ENCODE results near the gene REPS2. TPM values are rescaled to one million over a fixed set of nuclear protein-coding genes. Genes with fewer than 3 reads are reported as not detected.

REPS2 gene
- total RNA-seq, 2 donors from 2014 or later, result 15.8 to 19.7 TPM

GRCh38 chrX:16931855-16932575 is 14.4 kb upstream of the REPS2 start:
- intact Hi-C loops (cut with DNase I), result no loop called here
- WGBS, 2 donors, result 56 to 67% methylated on average over 3 of the region's 3 CpGs
- ATAC-seq (no peak), DNase-seq (no peak)
- Histone ChIP-seq H3K27me3 (no peaks in the 10 kb centered on the region), H3K27ac (no peak overlapping the region), H3K9me3 (no peaks in the 10 kb centered on the region), H3K36me3 (replicated peaks in 1 of 2; ENCODE audit: insufficient read depth in 1 of 2, low read depth in 2 of 2) (no peaks in the 10 kb centered on the region), H3K4me3 (no peak overlapping the region), H3K4me1 (no peaks in the 10 kb centered on the region)
- TF ChIP-seq POLR2A (IDR thresholded peaks at IDR 0.05) (no peak), CTCF (IDR thresholded peaks at IDR 0.05) (no peak)

GRCh38 chrX:16934185-16934584 is 12.3 kb upstream of the REPS2 start:
- H3K9me3 ChIP-seq, result no peaks in the 10 kb centered on the region
- ATAC-seq, result no peak
- no peak overlapping the region for H3K27ac ChIP-seq
- no peaks in the 10 kb centered on the region for H3K4me1 ChIP-seq
- H3K36me3 ChIP-seq (replicated peaks in 1 of 2; ENCODE audit: insufficient read depth in 1 of 2, low read depth in 2 of 2), result no peaks in the 10 kb centered on the region
- H3K4me3 ChIP-seq, result no peak overlapping the region
- 80 to 88% methylated on average over 1 to 3 of the region's 3 CpGs for WGBS, 2 donors
- H3K27me3 ChIP-seq, result no peaks in the 10 kb centered on the region
- TF ChIP-seq POLR2A (IDR thresholded peaks at IDR 0.05) (no peak), CTCF (IDR thresholded peaks at IDR 0.05) (no peak)
- intact Hi-C loops (cut with DNase I), result no loop called here
- no peak for DNase-seq

- Histone ChIP-seq H3K4me3 (peak overlapping the region; percentile 44 to 45), H3K9me3 (no peaks in the 10 kb centered on the region), H3K27ac (peak overlapping the region; percentile 48 to 84 (median 76)), H3K36me3 (replicated peaks in 1 of 2; ENCODE audit: insufficient read depth in 1 of 2, low read depth in 2 of 2) (no peaks in the 10 kb centered on the region), H3K27me3 (no peaks in the 10 kb centered on the region), H3K4me1 (peaks cover 4% of the 10 kb centered on the region)
- WGBS, 2 donors, result 0% methylated on average over 5 of the region's 43 CpGs; no CpG with 5 or more reads in 1 of the 2 donors
- intact Hi-C loops (cut with DNase I), result no loop called here
- DNase-seq (peak; percentile 35 to 62 (median 58)), ATAC-seq (peak; percentile 33)
- TF ChIP-seq CTCF (IDR thresholded peaks at IDR 0.05) (no peak), POLR2A (IDR thresholded peaks at IDR 0.05) (peak in 1 of 3 donors; percentile 34)
Measured at GRCh38 chrX:16946971-16947562, 609 bp downstream of the REPS2 start.

GRCh38 chrX:16950423-16950822 is 4.0 kb downstream of the REPS2 start:
- H3K9me3 ChIP-seq, result no peaks in the 10 kb centered on the region
- ATAC-seq (no peak), DNase-seq (no peak)
- H3K4me3 ChIP-seq, result no peak overlapping the region
- H3K36me3 ChIP-seq (replicated peaks in 1 of 2; ENCODE audit: insufficient read depth in 1 of 2, low read depth in 2 of 2), result no peaks in the 10 kb centered on the region
- WGBS, 2 donors, result 66 to 68% methylated on average over 4 of the region's 4 CpGs
- H3K4me1 ChIP-seq, result peaks cover 7% of the 10 kb centered on the region
- no peak overlapping the region for H3K27ac ChIP-seq
- intact Hi-C loops (cut with DNase I), result no loop called here
- TF ChIP-seq POLR2A (IDR thresholded peaks at IDR 0.05) (no peak), CTCF (IDR thresholded peaks at IDR 0.05) (no peak)
- H3K27me3 ChIP-seq, result no peaks in the 10 kb centered on the region

Measured in body of pancreas (tissue), 4 donors.